Hematopoietic multipotent progenitor cell treated with erythropoietin and hydrocortisone succinate and interleukin-3 and kit ligand, for 4 days (in vitro differentiated cells): Measurements from ENCODE around the gene RDX.

Experiments used
- DNase-seq: peaks from one replicate; pipeline ENCODE4 v3.0.0-alpha.2; 2015

The RDX gene

GRCh38 chr11:110169738-110170137, 126.7 kb downstream of the RDX start:
- DNase-seq, result no peak

GRCh38 chr11:110168033-110168803, 128.2 kb downstream of the RDX start:
- DNase-seq, result no peak

GRCh38 chr11:110165039-110165925, 131.1 kb downstream of the RDX start:
- DNase-seq, result no peak

GRCh38 chr11:110162216-110162615, 134.2 kb downstream of the RDX start:
- DNase-seq, result no peak

GRCh38 chr11:110161061-110161460, 135.4 kb downstream of the RDX start:
- DNase-seq, result no peak

DNA sequence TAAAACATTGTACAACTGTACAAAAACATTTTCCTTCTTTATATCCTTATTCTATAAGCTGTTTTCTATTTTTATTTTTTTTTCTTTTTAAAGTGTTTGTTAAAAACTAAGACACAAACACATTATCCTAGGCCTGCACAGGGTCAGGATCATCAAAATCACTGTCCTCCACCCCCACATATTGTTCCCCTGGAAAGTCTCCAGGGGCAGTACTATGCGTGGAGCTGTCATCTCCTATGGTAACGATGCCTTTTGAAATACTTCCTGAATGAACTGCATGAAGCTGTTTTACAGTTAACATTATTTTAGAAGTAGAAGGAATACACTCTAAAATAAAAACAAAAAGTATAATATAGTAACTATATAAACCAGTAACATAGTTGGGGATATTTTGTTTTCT, 136.0 kb downstream of the RDX start:
- no peak for DNase-seq

GRCh38 chr11:110160016-110160415, 136.4 kb downstream of the RDX start:
- DNase-seq, result no peak

DNA sequence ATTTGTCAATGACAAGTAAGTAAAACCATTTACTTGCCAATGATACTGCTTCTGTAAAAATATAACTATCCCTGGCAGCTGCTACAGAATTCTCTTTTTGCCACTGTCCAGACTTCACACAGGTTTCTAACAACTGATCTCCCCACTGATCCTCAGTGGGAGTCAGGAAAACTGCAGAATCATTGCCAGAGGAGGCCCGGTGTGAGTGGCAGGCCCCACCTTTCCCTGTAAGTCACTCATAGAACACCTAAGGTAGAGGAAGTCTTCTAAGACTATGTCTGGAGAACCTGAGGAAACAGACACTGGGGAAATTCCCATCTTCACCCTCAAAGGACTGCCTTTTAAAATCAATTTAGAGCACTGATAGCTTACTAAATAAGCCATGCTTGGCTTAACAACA, 136.9 kb downstream of the RDX start:
- DNase-seq, result no peak

DNA sequence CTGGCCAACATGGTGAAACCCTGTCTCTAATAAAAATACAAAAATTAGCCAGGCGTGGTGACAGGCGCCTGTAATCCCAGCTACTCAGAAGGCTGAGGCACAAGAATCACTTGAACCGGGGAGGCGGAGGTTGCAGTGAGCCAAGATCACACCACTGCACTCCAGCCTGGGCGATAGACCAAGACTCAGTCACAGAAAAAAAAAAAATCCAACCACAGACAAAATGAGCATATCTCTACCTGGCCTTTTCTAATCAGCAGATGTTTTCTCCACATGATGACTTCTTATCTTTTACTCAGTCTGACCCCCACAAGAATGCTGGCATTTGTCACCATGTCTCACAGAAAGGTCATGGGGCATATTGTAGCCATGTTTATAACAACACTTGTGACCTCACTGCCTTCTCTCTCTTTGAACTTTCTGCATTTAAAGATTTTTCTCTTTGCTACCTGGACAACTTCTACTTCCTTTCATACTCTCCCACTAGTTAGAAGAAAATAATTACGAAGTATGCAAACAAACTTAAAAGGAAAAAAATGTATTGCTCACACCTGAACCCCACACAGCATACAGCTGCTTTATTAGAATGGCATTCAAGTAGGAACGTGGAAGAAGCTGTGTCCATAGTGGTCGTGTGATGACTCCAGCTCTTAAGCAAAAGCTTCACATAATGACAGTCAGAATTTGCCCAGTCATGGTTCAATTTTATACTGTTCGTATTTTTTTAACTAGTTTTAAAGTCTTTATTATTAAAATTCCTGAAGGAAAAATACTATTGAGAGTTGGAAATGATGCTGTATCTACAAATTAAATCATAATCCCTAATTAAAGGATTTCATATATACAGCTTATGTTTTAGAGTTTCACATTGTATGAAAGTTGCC, 137.9 kb downstream of the RDX start:
- no peak for DNase-seq

- no peak for DNase-seq
These were observed 139.9 kb downstream of the RDX start for GRCh38 chr11:110156503-110156902.

DNA sequence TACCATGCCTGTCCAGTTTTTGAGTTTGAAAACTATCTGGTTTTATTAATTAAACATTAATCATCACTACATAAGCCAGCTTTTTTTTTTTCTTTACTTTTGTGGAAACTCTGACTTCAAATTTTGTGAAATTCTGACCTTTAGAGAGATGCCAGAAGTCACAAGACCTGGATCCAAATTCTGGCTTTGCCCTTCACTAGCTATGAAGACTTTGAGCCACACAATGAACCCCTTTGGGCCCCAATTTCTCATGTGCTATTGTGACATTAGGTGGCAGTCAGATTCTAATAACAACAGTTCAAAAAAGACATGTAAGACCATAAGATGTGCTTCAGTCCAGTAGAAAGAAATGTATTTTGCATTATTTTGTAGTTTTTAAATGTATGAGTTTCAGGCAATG, 142.9 kb downstream of the RDX start:
- DNase-seq, result no peak

- DNase-seq, result no peak
These were observed 144.2 kb downstream of the RDX start for GRCh38 chr11:110152199-110152598.

GRCh38 chr11:110148775-110149744, 147.4 kb downstream of the RDX start:
- DNase-seq, result peak; percentile 71

GRCh38 chr11:110147962-110148709, 148.3 kb downstream of the RDX start:
- peak; percentile 53 for DNase-seq

DNA sequence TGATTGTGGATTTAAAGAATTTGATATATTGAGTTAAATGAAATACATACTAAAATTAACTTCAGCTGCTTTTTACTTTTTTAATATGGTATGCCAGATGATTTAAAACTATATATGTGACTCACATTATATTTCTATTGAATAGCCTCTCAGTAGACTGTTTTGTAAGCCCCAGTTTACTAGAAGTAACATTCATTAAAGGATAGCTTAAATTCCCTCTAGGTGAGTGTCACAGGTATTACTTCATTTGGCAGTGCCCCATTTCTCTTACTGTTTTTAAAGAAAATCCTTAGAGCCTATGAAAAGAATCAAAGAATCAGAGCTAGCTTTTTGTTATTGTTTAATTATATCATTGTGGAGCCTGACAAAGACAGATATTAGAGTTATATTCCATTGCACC, 154.6 kb downstream of the RDX start:
- no peak for DNase-seq

- no peak for DNase-seq
These were observed 162.3 kb downstream of the RDX start for GRCh38 chr11:110134110-110134509.

- no peak for DNase-seq
These were observed 163.3 kb downstream of the RDX start for GRCh38 chr11:110133160-110133559.

DNA sequence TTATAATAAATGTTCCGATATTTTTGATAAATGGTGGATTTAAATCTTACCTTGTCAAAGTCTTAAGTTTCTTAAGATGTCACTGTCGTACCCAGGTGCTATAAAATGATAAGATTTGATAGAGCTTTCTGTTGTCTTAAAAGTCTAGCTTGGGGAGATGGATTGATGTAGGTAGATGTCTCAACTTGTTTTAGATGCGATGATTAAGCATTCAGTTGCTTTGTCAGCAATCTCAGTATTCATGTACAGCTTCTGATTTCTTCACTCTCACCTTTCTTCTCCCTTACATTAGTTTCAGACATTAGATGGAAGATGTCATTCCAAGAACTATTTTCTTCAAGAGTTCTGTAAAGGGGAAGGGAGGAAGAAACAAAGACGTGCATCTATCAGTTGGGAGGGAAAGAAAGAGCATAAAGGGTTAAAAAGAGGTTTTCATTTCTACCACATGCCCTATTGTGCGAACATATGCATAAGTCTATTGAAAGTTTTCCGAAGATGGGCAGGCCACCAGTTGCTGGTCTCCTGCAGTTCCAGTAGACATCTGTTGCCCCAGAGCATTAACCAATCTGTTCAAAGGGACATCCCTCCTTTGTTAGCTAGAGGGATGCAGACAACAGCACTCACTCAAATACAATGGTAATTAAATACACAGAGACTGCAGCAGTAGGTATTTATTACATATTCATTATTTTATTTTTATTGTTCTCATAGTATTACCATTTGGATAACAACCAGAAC, 164.9 kb downstream of the RDX start:
- DNase-seq, result no peak

DNA sequence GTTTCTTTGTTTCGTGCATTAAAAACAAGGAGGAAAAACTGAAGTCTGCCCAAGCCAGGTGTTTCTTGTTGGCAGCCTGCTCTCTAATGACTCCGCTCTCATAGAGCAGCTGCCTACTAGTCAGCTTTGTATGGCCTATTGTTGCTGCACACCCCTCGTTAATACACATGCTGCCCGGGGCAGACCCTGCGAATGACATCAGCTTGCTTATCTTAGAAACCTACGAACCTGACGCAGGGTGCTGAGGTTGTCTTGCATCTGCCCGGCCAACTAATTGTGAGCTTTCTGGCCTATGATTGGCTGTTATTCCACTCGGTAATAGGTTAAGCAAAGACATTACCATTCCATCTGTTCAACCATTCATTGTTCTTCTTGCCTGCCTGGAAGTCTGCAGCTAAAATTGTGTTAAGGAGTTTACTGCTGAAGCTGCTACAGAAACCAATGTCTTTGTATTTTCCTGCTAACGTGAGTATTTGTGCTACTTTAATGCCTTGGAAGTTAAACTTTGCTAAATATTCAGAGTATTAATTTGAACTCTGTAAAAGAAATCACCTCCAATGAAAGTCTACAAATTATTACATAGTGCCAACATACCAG, 165.7 kb downstream of the RDX start:
- no peak for DNase-seq

GRCh38 chr11:110128161-110128560, 168.3 kb downstream of the RDX start:
- peak; percentile 18 for DNase-seq
